Embryonic facial prominence (tissue), 1 donor: ENCODE data around the gene DZIP1L.
A peak's percentile ranks its signal among the peaks of the same experiment; 100 is the strongest.

Experiments used
- DNase-seq: peaks from one replicate; pipeline ENCODE4 v3.0.0-alpha.2; 2016; ENCODE audit errors: extremely low spot score

The DZIP1L gene

DNA sequence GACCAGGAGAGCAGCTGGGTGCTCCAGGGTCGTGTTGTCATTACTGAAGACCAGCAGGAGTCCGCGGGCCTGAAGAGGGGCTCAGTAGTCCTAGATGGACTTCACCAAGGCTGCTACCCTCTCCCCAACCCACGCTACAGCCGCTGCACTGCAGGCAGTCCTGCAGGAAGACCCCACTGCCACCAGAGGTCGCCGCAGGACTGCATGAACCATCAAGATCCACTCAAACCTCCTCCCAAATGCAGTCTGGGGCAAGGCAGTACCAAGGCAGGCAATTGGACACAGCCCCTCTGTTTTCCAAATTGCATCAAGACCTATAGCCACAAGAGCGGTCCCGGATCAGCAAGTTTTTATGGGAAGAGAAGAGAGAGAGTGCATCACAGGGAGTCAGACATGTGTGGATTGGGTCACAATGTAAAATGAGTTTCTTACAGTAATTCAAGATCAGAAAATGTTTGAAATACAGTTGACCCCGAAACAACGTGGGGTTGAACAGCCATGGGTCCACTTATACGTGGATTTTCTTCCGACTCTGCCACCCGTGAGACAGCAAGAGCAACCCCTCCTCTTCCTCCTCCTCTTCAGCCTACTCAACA lies 46.7 kb downstream of the DZIP1L start:
- peak; percentile 33 for DNase-seq

DNA sequence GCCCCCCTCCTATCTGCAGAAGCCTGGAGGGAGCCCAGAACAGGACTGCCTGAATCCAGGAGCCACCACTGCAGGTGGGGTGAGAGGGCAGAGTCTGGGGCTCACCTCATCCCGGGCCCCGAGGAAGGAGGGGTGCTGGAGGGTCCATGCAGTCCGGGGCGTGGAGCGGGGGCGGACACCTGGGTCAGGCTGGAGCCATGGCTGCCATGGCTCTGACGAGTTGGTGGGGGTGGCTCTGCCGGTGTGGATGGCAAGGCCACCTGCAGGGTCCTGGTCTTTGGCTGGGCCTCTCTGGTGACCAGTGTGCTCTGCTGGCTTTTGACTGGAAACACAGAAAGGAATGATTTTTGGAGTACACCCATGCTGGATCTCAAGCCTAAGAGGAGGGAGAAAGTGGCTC lies 47.4 kb downstream of the DZIP1L start:
- no peak for DNase-seq

DNA sequence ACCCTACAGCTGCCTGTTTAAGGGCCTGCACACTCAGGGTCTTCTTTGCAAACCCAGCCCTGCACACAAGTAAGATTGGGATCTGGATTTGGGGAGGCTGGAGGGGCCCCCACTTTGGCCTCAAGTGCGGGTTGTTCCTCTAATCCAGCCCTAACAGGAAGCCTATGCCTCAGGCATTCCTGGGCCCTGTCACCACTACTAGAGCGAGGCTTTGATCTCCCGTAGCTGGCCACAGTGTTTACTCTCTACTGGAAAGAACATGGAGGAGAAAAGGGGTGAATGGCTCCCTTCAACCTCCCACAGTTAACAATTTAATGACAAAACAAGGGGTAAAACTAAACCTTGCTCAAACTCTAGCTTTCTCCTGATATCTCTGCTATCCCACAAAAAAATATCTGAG lies 48.4 kb downstream of the DZIP1L start:
- DNase-seq, result no peak

DNA sequence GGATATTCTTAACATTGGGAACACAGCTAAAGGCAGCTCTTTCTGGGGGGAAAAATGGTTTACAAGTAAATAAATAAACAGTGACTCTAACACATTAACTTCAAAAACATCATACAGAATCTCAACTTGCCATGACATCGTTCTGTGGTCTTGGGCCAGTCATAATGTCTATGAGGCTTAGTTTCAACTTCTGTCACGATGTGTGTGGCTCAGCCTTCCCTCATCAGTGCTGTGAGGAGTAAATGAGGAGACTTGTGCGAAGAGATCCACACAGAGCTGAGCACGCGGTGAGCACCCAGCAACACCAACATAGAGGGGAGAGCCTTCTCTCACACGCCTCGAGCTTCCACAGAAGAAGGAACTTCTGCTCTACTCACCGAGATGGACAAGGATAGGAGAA lies 49.0 kb downstream of the DZIP1L start:
- DNase-seq, result no peak

DNA sequence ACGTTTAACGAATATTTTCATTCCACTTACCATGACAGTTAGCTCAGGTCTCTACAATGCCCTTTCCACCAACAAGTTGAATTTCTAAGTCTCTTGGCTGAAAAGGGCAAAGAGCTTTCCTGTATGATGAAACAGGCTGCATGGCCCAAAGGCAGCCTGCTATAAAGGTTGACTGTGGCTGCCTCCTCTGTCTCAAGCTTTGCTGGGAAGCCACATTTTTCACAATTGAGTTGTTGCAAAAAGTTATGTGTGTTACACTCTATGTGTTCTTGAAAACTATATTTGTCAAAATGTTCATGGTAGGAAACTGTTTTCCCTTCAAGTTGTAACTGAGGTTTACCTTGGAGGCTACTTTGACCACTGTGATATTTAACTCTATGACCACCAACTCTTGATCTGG lies 49.5 kb downstream of the DZIP1L start:
- DNase-seq, result no peak

DNA sequence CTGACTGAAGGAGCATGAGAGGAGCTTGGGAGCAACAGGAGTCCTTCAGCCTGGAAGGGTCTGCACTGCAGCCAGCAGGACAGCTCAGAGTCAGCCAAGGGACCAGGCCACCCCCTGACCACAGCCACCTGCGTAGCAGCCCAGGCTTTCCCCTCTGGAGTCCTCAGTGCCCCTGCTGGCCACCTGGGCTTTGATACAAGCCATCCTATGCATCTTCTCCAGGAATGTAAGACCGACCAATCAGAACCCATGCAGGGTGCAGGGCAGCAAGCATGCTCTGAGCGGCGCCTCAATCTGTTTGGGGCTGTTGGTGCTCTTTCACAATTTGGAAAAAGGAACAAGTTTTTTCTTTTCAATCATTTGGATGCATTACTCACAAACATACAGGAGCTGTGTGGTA lies 52.0 kb downstream of the DZIP1L start:
- no peak for DNase-seq

DNA sequence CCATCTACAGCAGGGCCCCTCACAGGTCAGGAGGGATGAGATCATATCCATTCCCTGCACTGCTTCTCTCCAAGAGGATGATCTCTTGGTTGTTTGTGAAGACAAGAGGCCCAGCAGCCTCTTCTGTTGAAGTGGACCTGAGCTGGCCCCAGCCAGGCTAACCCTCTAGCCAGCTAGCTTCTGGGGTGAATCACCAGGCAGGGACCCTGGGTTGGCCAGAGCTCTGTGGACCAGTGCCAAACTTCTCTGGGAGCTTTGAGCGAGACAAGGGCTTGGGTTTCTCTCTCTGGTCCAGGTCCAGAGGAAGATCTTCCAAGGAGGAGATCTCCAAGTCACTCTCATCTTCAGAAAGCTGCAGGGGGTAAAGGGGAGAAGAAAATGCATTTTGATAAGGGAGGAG lies 52.8 kb downstream of the DZIP1L start:
- no peak for DNase-seq

DNA sequence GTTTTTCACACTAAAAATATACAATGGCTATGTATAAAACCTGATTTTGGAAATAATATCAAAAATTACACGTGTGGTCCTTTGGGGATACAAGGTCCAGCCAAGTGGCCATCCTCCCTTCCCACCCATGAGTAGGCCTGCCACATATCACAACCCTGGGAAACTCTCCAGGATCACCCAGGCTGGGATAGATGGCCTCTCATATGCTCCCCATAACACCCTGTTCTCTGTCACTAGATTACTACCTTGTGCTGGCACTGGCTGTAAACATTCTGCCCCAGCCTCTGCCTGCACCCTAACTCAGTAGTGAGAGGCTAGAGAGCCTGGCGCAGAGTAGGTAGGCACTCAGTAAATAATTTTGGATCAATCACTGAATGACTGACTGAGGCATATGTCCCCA lies 53.4 kb downstream of the DZIP1L start:
- no peak for DNase-seq

DNA sequence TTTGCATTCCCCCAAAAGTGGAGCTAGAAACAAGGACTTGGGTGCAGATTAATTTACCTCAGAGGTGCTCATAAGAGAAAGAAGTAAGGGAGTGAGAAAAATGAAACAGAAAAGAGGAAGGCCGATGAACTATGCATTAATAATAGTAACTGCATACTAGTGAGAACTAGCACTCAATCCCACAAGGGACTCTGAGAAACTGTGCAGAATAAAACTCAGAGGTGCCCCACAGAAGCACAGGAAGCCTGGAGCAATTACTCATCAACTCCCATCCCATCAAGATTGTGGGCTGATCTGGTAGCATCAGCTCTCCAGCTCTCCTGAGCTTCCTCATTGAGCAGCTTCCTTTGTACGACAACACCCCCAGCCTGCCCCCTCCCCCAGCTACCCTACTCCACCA lies 54.6 kb downstream of the DZIP1L start:
- DNase-seq, result no peak

DNA sequence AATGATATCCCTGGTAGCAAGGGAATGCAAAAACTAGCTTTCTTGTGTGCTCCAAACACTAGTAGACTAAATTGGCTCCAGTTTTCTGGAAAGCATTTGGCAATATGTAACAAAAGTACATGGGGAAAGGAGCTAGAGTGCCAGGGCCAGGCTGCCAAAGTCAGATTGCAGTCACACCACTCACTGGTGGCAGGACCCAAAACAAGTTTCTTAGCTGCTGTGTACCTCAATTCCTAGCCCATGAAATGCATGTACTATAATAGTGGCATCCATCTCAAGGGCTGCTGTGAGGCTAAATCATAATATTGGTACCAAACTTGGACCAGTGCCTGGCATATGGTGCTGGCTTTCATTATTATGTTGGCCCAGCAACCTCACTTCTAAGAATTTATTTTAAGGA lies 56.1 kb downstream of the DZIP1L start:
- no peak for DNase-seq

DNA sequence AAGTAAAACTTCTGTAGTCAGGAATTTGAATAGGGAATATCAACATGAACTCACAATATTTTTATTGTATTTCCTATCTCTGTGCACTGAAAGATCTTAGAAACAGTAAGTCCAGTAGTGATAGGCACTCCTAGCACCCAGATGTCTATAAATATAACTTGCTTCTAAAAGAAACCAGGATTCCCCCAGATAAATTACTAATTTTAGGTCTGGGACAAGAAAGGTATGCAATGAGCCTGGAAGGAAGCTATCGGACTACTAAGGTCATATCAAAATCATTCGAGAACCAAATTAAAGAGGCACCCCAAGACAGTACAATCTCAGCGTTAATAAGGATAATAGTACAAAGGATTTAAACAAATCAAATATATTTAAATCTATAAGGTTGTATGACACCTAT lies 58.0 kb downstream of the DZIP1L start:
- no peak for DNase-seq

DNA sequence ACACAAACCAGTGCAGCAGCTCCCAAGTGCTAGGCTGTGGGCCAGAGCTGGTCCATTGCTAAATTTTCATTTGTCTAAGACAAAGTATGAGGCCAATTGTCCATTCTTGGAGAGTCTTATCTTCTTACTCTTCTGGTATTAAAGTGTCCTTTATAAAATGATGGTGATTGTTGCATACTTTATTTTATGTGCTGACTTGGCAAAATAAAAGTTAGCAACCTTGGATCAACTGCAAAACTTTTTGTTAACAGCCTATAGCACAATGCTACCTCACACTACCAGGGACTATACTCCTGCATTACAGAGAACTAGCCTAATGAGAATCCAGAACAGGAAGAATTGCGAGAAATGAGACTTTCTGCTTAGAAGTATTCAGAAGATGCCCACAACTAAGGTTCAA lies 61.4 kb downstream of the DZIP1L start:
- DNase-seq, result no peak

DNA sequence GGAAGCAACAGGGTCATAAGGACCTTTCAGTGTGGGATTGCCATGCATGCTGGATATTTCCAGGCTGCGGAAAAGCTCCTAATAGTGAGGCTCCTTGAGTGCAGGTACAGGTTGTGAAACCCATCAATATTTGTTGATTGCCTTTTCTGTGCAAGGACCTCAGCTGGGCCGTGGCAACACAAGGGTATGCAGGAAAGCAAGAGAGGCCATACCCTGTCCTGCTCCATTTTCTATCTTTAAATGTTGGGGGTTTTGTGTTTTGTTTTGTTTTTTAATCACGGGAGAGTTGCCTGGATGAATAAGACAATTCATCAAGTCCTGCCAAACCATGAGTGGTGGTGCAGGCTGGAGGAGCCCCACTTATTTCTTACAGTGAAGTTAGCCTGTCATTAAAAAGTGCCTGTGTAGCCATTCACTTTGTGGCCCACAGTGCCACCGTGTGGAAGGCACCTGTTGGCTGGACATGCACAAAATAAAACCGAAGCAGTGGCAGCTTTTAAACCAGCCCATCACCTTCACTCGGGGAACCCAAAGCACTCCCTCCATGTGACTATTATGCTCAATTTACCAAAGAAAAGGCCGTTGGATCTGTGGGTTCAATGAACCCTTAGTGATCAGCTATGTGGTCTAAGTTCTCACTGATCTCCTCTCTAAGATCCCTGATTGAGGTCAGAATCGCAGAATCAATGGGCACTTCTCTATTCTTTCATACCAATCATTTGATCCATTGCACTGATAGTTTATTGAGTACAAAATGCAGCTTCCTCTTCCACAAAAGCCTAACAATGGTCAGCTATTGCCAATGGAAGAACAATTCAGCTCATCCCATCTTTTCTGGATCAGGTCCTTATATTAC lies 63.2 kb downstream of the DZIP1L start:
- DNase-seq, result no peak

DNA sequence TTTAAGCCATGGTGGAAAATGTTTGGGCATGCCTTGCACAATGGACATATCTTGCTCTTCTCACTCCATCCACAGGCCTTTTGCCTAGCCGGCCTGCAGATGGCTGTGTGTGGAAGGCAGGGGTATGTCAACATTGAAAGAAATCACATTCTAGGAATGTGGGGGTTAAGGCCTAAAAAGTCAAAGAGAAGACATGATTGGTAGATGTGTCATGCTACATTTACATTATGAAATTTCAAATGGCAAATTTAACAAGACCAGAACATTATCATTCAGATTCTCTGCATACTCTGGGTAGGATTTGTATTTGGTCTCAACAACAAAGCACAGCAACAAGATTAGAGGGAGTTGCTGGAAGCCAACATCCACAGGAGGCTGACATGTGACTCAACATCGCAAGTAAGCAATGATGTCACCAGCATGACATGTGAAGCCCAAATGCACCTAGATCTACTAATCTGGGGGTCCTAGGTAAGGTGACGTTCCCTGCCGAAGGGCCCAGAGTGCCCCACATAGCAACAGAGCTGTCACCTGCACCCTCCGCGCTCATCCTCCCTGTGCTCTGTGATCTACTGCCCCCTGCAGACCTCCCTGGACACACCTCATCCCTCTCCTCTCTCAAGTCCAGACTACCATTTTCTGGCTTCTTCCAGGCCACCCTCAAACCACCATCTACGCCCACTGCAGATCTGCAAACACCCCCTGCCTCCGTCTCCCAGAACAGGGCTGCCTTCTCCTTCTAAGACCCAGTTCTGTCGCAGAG lies 66.1 kb downstream of the DZIP1L start:
- DNase-seq, result no peak

DNA sequence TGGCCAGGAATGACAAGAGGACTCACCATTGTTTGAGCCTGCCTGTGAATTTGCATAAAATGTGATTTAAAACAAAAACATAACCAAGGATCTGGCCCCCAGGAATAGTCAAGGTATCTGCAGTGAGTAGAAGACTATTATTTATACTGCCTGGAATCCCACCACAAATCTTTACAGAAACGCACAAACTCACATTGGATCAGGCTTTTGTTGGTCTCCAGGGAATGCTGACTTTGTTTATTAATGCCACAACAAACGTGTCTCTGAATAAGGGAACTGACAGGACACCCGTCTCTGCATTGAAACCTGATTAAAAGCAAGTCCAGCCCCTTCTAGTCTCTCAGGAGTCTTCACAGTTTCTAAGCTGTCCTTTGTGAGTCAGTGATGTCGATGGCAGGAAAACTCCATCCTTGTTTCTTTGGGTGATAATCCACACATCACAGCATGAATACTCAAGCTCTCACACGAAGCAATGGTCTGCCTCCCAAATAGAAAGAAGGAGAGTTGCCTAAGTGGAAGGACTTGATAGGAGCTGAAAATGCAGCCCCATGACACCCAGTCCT lies 67.7 kb downstream of the DZIP1L start:
- no peak for DNase-seq

DNA sequence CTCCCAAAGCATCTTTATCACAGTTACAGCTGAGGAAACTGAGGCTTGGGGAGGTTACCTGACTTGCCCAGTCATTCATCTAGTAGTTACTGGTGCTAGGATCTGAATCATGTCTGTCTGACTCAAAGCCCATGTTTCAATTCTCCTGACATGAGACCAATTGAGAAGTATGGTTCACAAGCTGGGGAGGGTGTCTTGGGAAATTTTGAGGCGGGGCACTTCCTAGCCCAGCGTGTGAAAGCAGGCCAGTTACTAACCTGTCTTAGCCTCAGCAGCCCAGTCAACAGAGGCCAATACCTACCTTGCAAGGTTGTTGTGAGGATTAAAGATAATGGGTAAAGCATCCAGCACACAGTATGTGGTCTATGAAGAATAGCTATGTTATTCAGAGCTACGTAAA lies 68.5 kb downstream of the DZIP1L start:
- DNase-seq, result no peak

DNA sequence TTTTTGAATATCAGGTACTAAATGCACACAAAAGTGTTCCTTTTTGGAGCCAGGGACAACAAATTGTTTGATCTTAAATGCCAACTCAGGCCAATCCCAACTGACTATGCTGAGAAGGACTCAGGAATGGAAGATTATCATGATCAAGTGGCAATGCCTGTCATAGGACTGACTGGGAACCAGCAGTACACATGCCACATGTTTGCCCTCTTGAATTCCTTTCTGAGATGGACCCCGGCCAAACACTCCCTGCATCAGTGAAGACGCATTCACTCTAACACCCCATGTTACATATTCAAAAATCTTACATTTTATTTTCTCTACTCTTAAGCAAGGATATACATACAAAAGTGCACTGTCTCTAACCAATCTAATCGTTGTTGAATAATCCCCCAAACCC lies 69.3 kb downstream of the DZIP1L start:
- no peak for DNase-seq

DNA sequence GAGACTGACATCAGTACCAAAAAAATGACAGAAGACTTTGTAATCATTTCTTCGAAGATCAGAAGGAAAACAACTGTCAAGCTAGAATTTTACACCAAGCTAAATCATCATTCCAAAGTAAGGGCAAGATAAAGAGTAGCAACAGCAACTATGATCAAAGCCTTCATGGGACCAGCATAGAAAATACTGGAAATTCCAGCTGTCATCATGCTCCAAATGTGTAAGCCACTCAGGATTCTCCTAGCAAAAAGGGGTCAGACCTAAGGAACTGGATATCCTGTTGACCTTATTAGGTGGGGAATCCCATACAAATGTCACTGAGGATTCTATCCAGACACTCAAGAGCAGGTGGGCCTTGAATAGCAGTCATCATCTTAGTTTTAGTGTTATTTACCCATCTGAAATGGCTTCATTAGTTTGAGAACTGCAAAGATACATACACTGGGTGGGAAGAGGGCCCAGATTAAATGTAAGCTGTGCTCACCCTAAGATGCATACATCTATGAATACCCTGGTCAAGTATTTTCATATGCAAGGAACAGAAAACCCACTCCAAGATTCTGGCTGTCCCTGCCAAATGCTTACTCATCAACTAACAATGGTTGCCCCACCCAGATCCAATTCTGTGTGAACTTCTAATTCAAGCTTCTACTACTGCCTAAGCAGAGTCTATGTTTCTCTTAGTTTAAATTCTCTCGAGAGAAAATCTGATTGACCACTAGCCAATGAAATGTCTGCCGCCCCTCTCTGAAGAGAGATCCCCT lies 72.0 kb downstream of the DZIP1L start:
- DNase-seq, result no peak

DNA sequence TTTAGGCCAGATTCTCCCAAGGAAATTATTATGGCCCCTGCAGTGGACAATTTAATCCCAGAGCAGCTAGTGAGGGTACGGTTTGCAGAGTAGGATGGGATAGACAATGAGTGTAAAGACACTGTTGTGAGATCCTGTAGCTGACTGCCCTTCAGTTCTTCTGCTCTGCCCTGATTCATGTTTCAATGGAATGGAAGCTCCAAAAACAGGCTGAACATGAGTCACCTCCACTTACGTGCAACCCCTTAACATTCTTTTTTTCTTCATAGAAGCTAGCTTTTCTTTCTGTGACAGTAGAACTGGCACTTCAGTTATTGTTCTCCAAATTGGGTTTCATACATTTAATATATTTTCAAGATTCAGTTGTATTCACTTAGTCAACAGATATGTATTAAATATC lies 73.4 kb downstream of the DZIP1L start:
- DNase-seq, result no peak

DNA sequence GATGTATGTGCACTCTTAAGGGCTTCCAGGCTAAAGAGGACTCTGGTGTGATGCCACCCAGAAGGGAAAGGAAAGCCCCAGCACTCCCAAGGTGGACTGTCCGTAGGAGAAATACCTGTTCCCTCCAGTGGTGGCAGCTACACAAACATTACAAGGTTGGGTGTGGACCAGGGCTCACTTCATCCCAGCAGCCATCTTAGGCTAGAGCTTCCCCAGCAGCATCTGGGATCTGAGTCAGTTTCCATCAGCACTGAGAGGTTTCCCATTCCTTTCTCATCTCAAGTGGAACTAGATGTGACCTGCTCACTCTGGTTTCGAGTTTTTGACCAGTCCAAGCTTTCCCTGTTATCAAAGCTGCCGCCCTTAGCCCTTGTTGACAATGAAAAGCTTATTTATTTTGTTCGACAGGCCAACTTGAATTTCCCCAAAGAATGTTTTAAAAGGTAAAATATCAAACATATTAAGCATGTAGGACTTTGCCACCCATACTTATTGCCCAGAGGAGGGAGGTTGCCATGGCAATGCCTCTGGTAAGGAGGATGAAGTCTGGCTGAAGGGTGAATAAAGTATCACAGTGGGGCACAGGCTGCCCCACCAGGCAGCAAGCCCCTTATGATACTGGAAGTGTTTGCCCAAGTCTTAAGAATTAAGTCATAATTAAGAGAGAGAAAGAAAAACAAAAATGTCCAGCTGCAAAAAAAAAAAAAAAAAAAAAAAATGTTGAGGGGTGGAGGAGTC lies 76.5 kb downstream of the DZIP1L start:
- DNase-seq, result no peak

DNA sequence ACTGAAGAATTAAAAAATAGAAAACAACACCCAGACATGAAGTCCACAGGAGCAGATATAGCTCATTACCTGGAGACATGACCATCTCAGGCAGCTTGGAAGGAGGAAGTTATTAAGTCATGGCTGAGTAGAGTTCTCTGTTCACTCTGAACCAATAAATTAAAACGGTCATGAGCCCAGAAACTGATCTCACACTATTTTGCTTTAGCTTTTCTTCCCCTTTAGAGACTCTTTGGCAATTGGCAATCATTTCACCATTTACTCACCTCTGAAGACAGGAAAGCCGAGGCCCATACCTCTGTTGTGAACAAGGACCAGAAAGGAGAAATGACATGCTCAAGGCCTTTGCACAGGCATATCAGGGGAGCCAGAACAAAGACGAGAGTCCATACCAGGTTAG lies 78.8 kb downstream of the DZIP1L start:
- no peak for DNase-seq
